GM18526 (cell line): ENCODE results near the gene OGFOD2.

Source experiments
- POLR2A ChIP-seq: IDR thresholded peaks from 3 replicates; pipeline ENCODE4 v1.6.1; 2011; ENCODE audit not compliant: insufficient read length; ENCODE audit errors: extremely low read depth

OGFOD2 gene

GRCh38 chr12:122988612-122989212, 13.7 kb downstream of the OGFOD2 start:
- no peak for TF ChIP-seq POLR2A

GRCh38 chr12:122989225-122989839, 14.3 kb downstream of the OGFOD2 start:
- no peak for TF ChIP-seq POLR2A

GRCh38 chr12:122989874-122990419, 14.9 kb downstream of the OGFOD2 start:
- no peak for TF ChIP-seq POLR2A

- no peak for TF ChIP-seq POLR2A
Measured at GRCh38 chr12:122990561-122990960, 15.5 kb downstream of the OGFOD2 start.

- TF ChIP-seq POLR2A: no peak
Measured at GRCh38 chr12:122990961-122991622, 16.0 kb downstream of the OGFOD2 start.

- TF ChIP-seq POLR2A: no peak
Measured at GRCh38 chr12:122991623-122992275, 16.7 kb downstream of the OGFOD2 start.

GRCh38 chr12:122992386-122992785, 17.3 kb downstream of the OGFOD2 start:
- TF ChIP-seq POLR2A: no peak

GRCh38 chr12:122994140-122994675, 19.2 kb downstream of the OGFOD2 start:
- TF ChIP-seq POLR2A: no peak

- no peak for TF ChIP-seq POLR2A
Measured at GRCh38 chr12:122994781-122995502, 19.9 kb downstream of the OGFOD2 start.

GRCh38 chr12:122995503-122996187, 20.6 kb downstream of the OGFOD2 start:
- no peak for TF ChIP-seq POLR2A

GRCh38 chr12:122996188-122996601, 21.2 kb downstream of the OGFOD2 start:
- no peak for TF ChIP-seq POLR2A

- no peak for TF ChIP-seq POLR2A
Measured at GRCh38 chr12:122996621-122997342, 21.7 kb downstream of the OGFOD2 start.
